ENCODE results near the gene SMPDL3A. TPM values are rescaled to one million over a fixed set of nuclear protein-coding genes. Genes with fewer than 3 reads are reported as not detected.

Gene SMPDL3A
- total and polyA plus RNA-seq, 2 of the 8 experiments (the other 6 are each of a cell fraction or from before 2014, with no cell fraction given), result 3.5 to 3.9 TPM

- Histone ChIP-seq H3K23me2 (ENCODE audit: low read depth, low read length) (no peaks in the 10 kb centered on the region), H2AK5ac (ENCODE audit: low read depth, low read length) (no peak overlapping the region), H4K91ac (replicated peaks; ENCODE audit: insufficient read length, low read length) (no peak overlapping the region), H4K20me1 (replicated peaks in 1 of 2; ENCODE audit: control insufficient read depth in 1 of 2, insufficient read depth in 2 of 2, low read length in 2 of 2) (no peaks in the 10 kb centered on the region), H3K36me3 (ENCODE audit: control insufficient read depth in 2 of 4, insufficient read depth in 4 of 4, low read length in 3 of 4) (no peaks in the 10 kb centered on the region; a peak in 1 of 8 replicates), H3K23ac (ENCODE audit: insufficient read length) (no peak overlapping the region), H3K4me1 (replicated peaks in 1 of 4; ENCODE audit: control insufficient read depth in 3 of 4, insufficient read depth in 4 of 4, low read length in 3 of 4) (no peaks in the 10 kb centered on the region), H2BK20ac (ENCODE audit: low read length) (no peak overlapping the region), H3K4me2 (ENCODE audit: insufficient read depth in 1 of 2, low read depth in 2 of 2, low read length in 2 of 2) (no peak overlapping the region), H3K27me3 (replicated peaks in 1 of 4; ENCODE audit: control insufficient read depth in 3 of 4, extremely low read depth in 1 of 4, insufficient read depth in 3 of 4, low read length in 3 of 4) (no peaks in the 10 kb centered on the region), H4K5ac (ENCODE audit: insufficient read length, low read depth, low read length) (no peak overlapping the region), H3K4ac (replicated peaks; ENCODE audit: insufficient read length, low read depth, low read length) (no peak overlapping the region), H2BK12ac (ENCODE audit: low read depth, low read length) (no peak overlapping the region), H3K79me1 (ENCODE audit: low read depth, low read length) (no peaks in the 10 kb centered on the region), H3K9me3 (ENCODE audit: insufficient read depth in 2 of 2, low read depth in 1 of 2, low read length in 1 of 2) (no peaks in the 10 kb centered on the region), H3K79me2 (ENCODE audit: control insufficient read depth in 1 of 2, insufficient read depth in 2 of 2, low read length in 2 of 2) (no peaks in the 10 kb centered on the region), H3K4me3 (ENCODE audit: extremely low read depth in 1 of 4, insufficient read depth in 2 of 4, low read depth in 3 of 4, low read length in 4 of 4) (no peak overlapping the region), H3K18ac (ENCODE audit: extremely low read depth, low read length) (no peak overlapping the region), H2BK5ac (ENCODE audit: low read depth, low read length) (no peak overlapping the region), H2BK15ac (ENCODE audit: low read length) (no peak overlapping the region), H2BK120ac (replicated peaks; ENCODE audit: low read depth, low read length) (no peak overlapping the region), H4K8ac (ENCODE audit: extremely low read depth, insufficient read depth, low read length) (no peak overlapping the region), H3K9ac (replicated peaks in 1 of 4; ENCODE audit: extremely low read depth in 1 of 4, low read depth in 3 of 4, low read length in 3 of 4) (no peak overlapping the region), H3K27ac (ENCODE audit: low read depth, low read length) (no peak overlapping the region), H3K14ac (ENCODE audit: insufficient read length) (no peak overlapping the region), H3K56ac (replicated peaks; ENCODE audit: insufficient read length, low read depth, low read length) (no peak overlapping the region), H2AFZ (ENCODE audit: low read length) (no peak overlapping the region)
- DNase-seq (ENCODE audit: low read depth in 1 of 2, low spot score in 2 of 2), result no peak
- no peak for FAIRE-seq
- ChIA-PET CTCF (ENCODE audit: partially characterized antibody) (interaction anchor here (1.3 to 5.0 kb wide), 8 partner anchors 7 to 67 kb away, joined by 3 to 26 read pairs (median 4); partner anchors contain the start of gene SMPDL3A), POLR2A (ENCODE audit: partially characterized antibody) (no interaction called here)
- 91% methylated on average over 3 of the region's 3 CpGs; no CpG with 5 or more reads in 1 of the 2 experiments for WGBS, 2 experiments (ENCODE audit: extremely low coverage in 1 of 2, insufficient coverage in 1 of 2, insufficient read length in 1 of 2, insufficient replicate concordance in 2 of 2, low coverage in 1 of 2, low lambda C conversion rate in 2 of 2, missing lambda C conversion rate in 1 of 2)
- TF ChIP-seq SIRT6 (IDR thresholded peaks at IDR 0.05; ENCODE audit: low read length) (no peak), NANOG (IDR thresholded peaks at IDR 0.05; ENCODE audit: insufficient read depth, low read depth, low read length, poor library complexity, severe bottlenecking) (no peak), ZNF274 (IDR thresholded peaks at IDR 0.05; ENCODE audit: borderline replicate concordance, extremely low read depth, low read length) (no peak), TBP (IDR thresholded peaks at IDR 0.05; ENCODE audit: low read depth, low read length) (no peak), RBBP5 (IDR thresholded peaks at IDR 0.05; ENCODE audit: borderline replicate concordance, low read depth, low read length) (no peak), CEBPB (IDR thresholded peaks at IDR 0.05; ENCODE audit: low read depth, low read length) (no peak), BRCA1 (IDR thresholded peaks at IDR 0.05; ENCODE audit: low read depth, low read length) (no peak), SUZ12 (IDR thresholded peaks at IDR 0.05; ENCODE audit: low read length) (no peak)
- TF ChIP-seq, protein P1, sequence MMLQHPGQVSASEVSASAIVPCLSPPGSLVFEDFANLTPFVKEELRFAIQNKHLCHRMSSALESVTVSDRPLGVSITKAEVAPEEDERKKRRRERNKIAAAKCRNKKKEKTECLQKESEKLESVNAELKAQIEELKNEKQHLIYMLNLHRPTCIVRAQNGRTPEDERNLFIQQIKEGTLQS (IDR thresholded peaks at IDR 0.05; ENCODE audit: insufficient read depth, low read depth, low read length), result no peak
Observed at GRCh38 chr6:122797537-122797936, 8.5 kb downstream of the SMPDL3A start.

Measured in H1 (cell line).